CD4-positive, alpha-beta T cell (primary cell): Measurements from ENCODE around the gene CAMK4. TPM values are rescaled to one million over a fixed set of nuclear protein-coding genes. Genes with fewer than 3 reads are reported as not detected.

ENCODE experiments used
- ATAC-seq: fragments of 200-7000 bp; cut with Tn5 transposase; one replicate; pipeline ENCODE4 v1.10.0; 2022; ENCODE audit warnings: mild to moderate bottlenecking; ENCODE audit not compliant: poor library complexity
- CTCF ChIA-PET: fragments of 350-600 bp; sonication (Branson Sonifier 250); formaldehyde crosslinking; loops from one replicate; lab custom pipeline; 2021; ENCODE audit warnings: antibody characterized with exemption, inconsistent platforms; lab: Charles Lee
- POLR2A ChIA-PET: fragments of 350-600 bp; sonication (Branson Sonifier 250); formaldehyde crosslinking; loops from one replicate; lab custom pipeline; 2021; ENCODE audit warnings: antibody characterized with exemption, inconsistent platforms; lab: Charles Lee
- DNase-seq, 14 experiments: peaks; one replicate each; pipeline ENCODE4 v3.0.0-alpha.2; 2013 to 2020; ENCODE audit warnings: mixed read lengths in 2 of 14
- H3K27ac ChIP-seq, 2 donors: one replicate each; pipeline versions ENCODE4 v1.5.1 to v1.7.0; 2013; ENCODE audit warnings: low read length in 2 of 2, low read depth in 1 of 2, mild to moderate bottlenecking in 1 of 2
- H3K27me3 ChIP-seq, 2 experiments: 1 replicate in 1 of 2; 2 replicates in 1 of 2; pipeline versions ENCODE4 v1.6.1 to v1.7.0; 2013; ENCODE audit warnings: low read length in 2 of 2, control low read depth in 1 of 2, mild to moderate bottlenecking in 1 of 2, moderate library complexity in 1 of 2; ENCODE audit not compliant: insufficient read depth in 2 of 2, control insufficient read depth in 1 of 2
- H3K36me3 ChIP-seq: one replicate; pipeline ENCODE4 v1.6.1; 2013; ENCODE audit warnings: low read length, control low read depth; ENCODE audit not compliant: insufficient read depth
- H3K4me1 ChIP-seq: one replicate; pipeline ENCODE4 v1.6.1; 2013; ENCODE audit warnings: low read length, control low read depth; ENCODE audit not compliant: insufficient read depth
- H3K4me3 ChIP-seq: one replicate; pipeline ENCODE4 v1.5.1; 2013; ENCODE audit warnings: mild to moderate bottlenecking, low read length, moderate library complexity
- H3K9me3 ChIP-seq, 2 experiments: 1 replicate in 1 of 2; 2 replicates in 1 of 2; pipeline versions ENCODE4 v1.6.1 to v1.7.0; 2013; ENCODE audit warnings: low read length in 2 of 2, mild to moderate bottlenecking in 2 of 2, control low read depth in 1 of 2, moderate library complexity in 1 of 2; ENCODE audit not compliant: control insufficient read depth in 1 of 2, insufficient read depth in 1 of 2
- H3K27ac Mint-ChIP-seq: one replicate; pipeline ENCODE4 v1.8.0; 2020; ENCODE audit warnings: mixed read lengths
- H3K27me3 Mint-ChIP-seq: one replicate; pipeline ENCODE4 v1.8.0; 2021; ENCODE audit warnings: mixed read lengths
- H3K36me3 Mint-ChIP-seq: one replicate; pipeline ENCODE4 v1.8.0; 2021; ENCODE audit warnings: low read depth, mixed read lengths
- H3K4me1 Mint-ChIP-seq: one replicate; pipeline ENCODE4 v1.8.0; 2021; ENCODE audit warnings: low read depth, mixed read lengths
- H3K4me3 Mint-ChIP-seq: one replicate; pipeline ENCODE4 v1.8.0; 2020; ENCODE audit warnings: mild to moderate bottlenecking, mixed read lengths
- H3K9me3 Mint-ChIP-seq: one replicate; pipeline ENCODE4 v1.8.0; 2020; ENCODE audit warnings: mixed read lengths
- intact Hi-C, 2 experiments: fragments of 100-400 bp; cut with DNase I in 1 of 2; cut with micrococcal nuclease in 1 of 2; formaldehyde crosslinking; loops; one replicate each; pipeline versions ENCODE4 v1.15.1 to v1.9.0; 2023 to 2025; cut with DNase I, micrococcal nuclease
- total RNA-seq, 174 experiments: library from RNA in 2 of 174; stranded (reverse) in 2 of 174; gene quantifications; one replicate each; pipeline ENCODE4 v1.2.3 and lab custom pipeline; 2021 to 2026
- TF ChIP-seq, protein P1 (sequence below): fragments of 200-600 bp; IDR thresholded peaks from one replicate; pipeline ENCODE4 v1.8.0; 2022; ENCODE audit warnings: antibody characterized with exemption, mild to moderate bottlenecking

Gene CAMK4
- total RNA-seq, 2 experiments from 2014 or later = 202 to 225 TPM

DNA sequence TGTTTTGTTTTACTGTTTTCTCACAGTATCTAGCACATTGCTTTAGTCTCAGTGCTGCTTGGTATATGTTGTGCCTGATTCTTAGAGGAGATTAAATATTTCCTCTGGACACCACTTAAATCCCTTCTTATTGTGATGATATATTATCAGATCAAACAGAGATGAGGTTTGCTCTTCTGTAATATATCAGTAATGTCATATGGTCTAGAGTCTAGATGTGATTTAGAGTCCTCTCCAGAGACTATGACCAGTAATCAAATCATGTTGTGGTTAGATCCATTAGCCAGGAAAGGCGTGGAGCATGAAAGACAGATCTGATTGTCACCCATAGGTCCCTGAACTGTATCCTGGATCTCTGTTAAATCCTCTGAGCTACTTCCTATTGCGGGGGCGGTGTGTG, 24.4 kb downstream of the CAMK4 start:
- intact Hi-C loops = no loop called here
- H3K4me1 Mint-ChIP-seq = peaks cover 86% of the 10 kb centered on the region
- Histone ChIP-seq H3K27ac (no peak overlapping the region), H3K4me1 (peaks cover 31% of the 10 kb centered on the region), H3K36me3 (peaks cover 12% of the 10 kb centered on the region), H3K9me3 (no peaks in the 10 kb centered on the region), H3K4me3 (no peak overlapping the region), H3K27me3 (no peaks in the 10 kb centered on the region)
- DNase-seq (no peak), ATAC-seq (no peak)
- peak overlapping the region; percentile 81 for H3K27ac Mint-ChIP-seq
- TF ChIP-seq, protein P1, sequence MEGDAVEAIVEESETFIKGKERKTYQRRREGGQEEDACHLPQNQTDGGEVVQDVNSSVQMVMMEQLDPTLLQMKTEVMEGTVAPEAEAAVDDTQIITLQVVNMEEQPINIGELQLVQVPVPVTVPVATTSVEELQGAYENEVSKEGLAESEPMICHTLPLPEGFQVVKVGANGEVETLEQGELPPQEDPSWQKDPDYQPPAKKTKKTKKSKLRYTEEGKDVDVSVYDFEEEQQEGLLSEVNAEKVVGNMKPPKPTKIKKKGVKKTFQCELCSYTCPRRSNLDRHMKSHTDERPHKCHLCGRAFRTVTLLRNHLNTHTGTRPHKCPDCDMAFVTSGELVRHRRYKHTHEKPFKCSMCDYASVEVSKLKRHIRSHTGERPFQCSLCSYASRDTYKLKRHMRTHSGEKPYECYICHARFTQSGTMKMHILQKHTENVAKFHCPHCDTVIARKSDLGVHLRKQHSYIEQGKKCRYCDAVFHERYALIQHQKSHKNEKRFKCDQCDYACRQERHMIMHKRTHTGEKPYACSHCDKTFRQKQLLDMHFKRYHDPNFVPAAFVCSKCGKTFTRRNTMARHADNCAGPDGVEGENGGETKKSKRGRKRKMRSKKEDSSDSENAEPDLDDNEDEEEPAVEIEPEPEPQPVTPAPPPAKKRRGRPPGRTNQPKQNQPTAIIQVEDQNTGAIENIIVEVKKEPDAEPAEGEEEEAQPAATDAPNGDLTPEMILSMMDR = no peak
- ChIA-PET POLR2A (interaction anchor here (2.3 to 4.5 kb wide), 2 partner anchors 19 to 23 kb away, joined by 8 to 35 read pairs; partner anchors contain the start of gene CAMK4), CTCF (interaction anchor here (0.8 kb wide), 1 partner anchor 10 kb away, joined by 4 read pairs; no protein-coding TSS in a partner anchor)
- peaks cover 43% of the 10 kb centered on the region for H3K36me3 Mint-ChIP-seq
- H3K4me3 Mint-ChIP-seq = peak overlapping the region; percentile 53
- H3K9me3 Mint-ChIP-seq = no peaks in the 10 kb centered on the region
- H3K27me3 Mint-ChIP-seq = no peaks in the 10 kb centered on the region

DNA sequence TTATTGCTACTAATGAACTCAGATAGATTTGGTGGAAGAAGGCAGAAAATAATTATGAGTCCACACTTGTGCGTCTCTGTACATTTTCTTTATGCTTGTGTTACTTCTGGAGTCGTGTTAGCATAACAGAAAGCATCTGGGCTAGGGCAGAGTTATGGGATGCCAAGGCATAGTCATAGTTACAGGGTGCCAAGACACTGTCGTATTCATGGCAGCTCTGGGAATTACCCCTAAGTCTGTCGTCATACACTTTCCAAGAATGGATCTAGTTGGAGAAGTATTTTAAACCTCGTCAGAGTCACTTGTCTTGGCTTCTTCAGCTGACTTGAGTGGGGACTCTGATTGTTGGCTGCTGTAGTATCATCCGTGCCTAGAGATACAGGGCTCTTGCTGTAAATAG, 27.7 kb downstream of the CAMK4 start:
- H3K27me3 Mint-ChIP-seq = no peaks in the 10 kb centered on the region
- no peaks in the 10 kb centered on the region for H3K9me3 Mint-ChIP-seq
- no peaks in the 10 kb centered on the region for H3K9me3 ChIP-seq
- H3K27me3 ChIP-seq = no peaks in the 10 kb centered on the region
- peaks cover 41% of the 10 kb centered on the region for H3K36me3 Mint-ChIP-seq
- ChIA-PET POLR2A (interaction anchor here (2.4 to 5.1 kb wide), 4 partner anchors 12 to 28 kb away, joined by 7 to 27 read pairs (median 14); partner anchors contain the start of gene CAMK4), CTCF (interaction anchor here (0.8 to 2.5 kb wide), 4 partner anchors 11 to 28 kb away, joined by 3 to 10 read pairs (median 7); partner anchors contain the start of gene CAMK4)
- peaks cover 83% of the 10 kb centered on the region for H3K4me1 Mint-ChIP-seq
- H3K4me1 ChIP-seq = peaks cover 41% of the 10 kb centered on the region
- H3K27ac ChIP-seq = no peak overlapping the region
- intact Hi-C loops = loop anchor here (2.0 kb wide), 2 partner anchors 19 to 27 kb away; partner anchors contain the start of gene CAMK4 (in 1 of the 2)
- peak overlapping the region; percentile 87 for H3K27ac Mint-ChIP-seq
- DNase-seq = no peak
- H3K4me3 ChIP-seq = no peak overlapping the region
- peak overlapping the region; percentile 54 for H3K4me3 Mint-ChIP-seq
- no peak for ATAC-seq
- TF ChIP-seq, protein P1 = no peak
- H3K36me3 ChIP-seq = peaks cover under 1% of the 10 kb centered on the region

DNA sequence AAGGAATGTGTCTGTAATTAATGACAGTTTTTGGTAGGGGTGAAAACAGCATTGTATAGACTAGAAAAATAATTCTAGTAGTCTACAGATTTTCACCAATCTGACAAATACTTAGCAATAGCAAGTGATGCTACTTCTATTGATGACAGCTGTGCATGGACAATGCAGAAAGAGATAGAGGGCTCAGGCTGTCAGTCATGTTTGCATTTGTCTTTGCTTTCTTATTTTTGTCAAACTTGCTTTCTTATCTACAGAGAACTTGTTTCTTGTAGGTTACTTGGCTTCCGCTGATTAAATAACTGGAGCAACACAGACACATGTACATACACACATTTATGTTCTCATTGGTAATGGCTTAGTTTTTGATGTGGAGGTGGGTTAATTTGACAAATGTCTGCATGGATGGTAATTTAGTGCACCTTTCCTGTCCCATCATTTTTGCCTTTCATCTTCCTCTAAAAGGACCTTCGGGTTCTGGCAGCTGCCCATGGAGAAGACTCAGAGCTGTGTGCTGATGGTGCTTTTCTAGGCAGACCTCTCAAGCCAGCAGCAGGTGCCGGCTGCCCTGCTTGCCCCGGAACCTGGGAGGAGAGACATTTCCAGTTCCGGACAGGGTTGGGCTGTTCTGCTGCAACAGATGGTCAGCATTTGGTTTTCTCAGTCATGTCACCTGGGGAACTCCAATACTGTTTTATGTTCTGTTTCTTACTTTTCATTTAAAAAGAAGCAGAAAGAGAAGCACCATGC, 28.8 kb downstream of the CAMK4 start:
- H3K27me3 ChIP-seq = no peaks in the 10 kb centered on the region
- POLR2A ChIA-PET = interaction anchor here (0.7 to 5.1 kb wide), 7 partner anchors 13 to 29 kb away, joined by 3 to 39 read pairs (median 17); partner anchors contain the start of gene CAMK4
- no peaks in the 10 kb centered on the region for H3K27me3 Mint-ChIP-seq
- H3K36me3 ChIP-seq = no peaks in the 10 kb centered on the region
- H3K4me3 ChIP-seq = peak overlapping the region; percentile 12
- DNase-seq (peak in 2 of 14 experiments; percentile 41 to 42), ATAC-seq (peak; percentile 25)
- H3K4me1 Mint-ChIP-seq = peaks cover 78% of the 10 kb centered on the region
- H3K27ac ChIP-seq = peak overlapping the region; percentile 30 to 31
- TF ChIP-seq, protein P1 = no peak
- intact Hi-C loops = loop anchor here in 1 of 2 experiments (2.0 kb wide), 1 partner anchor 20 kb away; no protein-coding TSS in a partner anchor
- CTCF ChIA-PET = interaction anchor here (0.6 to 4.7 kb wide), 7 partner anchors 9 to 278 kb away, joined by 4 to 36 read pairs (median 5); partner anchors contain the start of gene CAMK4
- peaks cover 43% of the 10 kb centered on the region for H3K4me1 ChIP-seq
- peak overlapping the region; percentile 87 for H3K27ac Mint-ChIP-seq
- no peaks in the 10 kb centered on the region for H3K9me3 ChIP-seq
- peak overlapping the region; percentile 50 for H3K4me3 Mint-ChIP-seq
- peaks cover 49% of the 10 kb centered on the region for H3K36me3 Mint-ChIP-seq
- no peaks in the 10 kb centered on the region for H3K9me3 Mint-ChIP-seq
